ENCODE measurements around the gene FCMR.

FCMR gene

GRCh38 chr1:206908038-206908437, 13.7 kb downstream of the FCMR start:
- Histone ChIP-seq H3K36me3 (no peaks in the 10 kb centered on the region), H3K9me3 (no peaks in the 10 kb centered on the region), H3K27me3 (peaks cover 75% of the 10 kb centered on the region), H3K4me3 (ENCODE audit: low read depth in 1 of 2, low read length in 1 of 2) (no peak overlapping the region), H3K27ac (no peak overlapping the region), H3K4me1 (ENCODE audit: control insufficient read depth in 1 of 2, insufficient read depth in 1 of 2, low read depth in 1 of 2, low read length in 1 of 2) (peaks cover 0 to 13% of the 10 kb centered on the region in 2 experiments)
- no peak for TF ChIP-seq CTCF (IDR thresholded peaks at IDR 0.05)

GRCh38 chr1:206907304-206907991, 14.3 kb downstream of the FCMR start:
- Histone ChIP-seq H3K36me3 (no peaks in the 10 kb centered on the region), H3K4me1 (ENCODE audit: control insufficient read depth in 1 of 2, insufficient read depth in 1 of 2, low read depth in 1 of 2, low read length in 1 of 2) (peaks cover 0 to 12% of the 10 kb centered on the region in 2 experiments), H3K27ac (no peak overlapping the region)

GRCh38 chr1:206905295-206906164, 16.2 kb downstream of the FCMR start:
- Histone ChIP-seq H3K4me3 (ENCODE audit: low read depth in 1 of 2, low read length in 1 of 2) (no peak overlapping the region), H3K9me3 (no peaks in the 10 kb centered on the region), H3K36me3 (no peaks in the 10 kb centered on the region), H3K27me3 (peaks cover 64% of the 10 kb centered on the region), H3K4me1 (ENCODE audit: control insufficient read depth in 1 of 2, insufficient read depth in 1 of 2, low read depth in 1 of 2, low read length in 1 of 2) (peaks cover 0 to 9% of the 10 kb centered on the region in 2 experiments), H3K27ac (no peak overlapping the region)
- TF ChIP-seq CTCF (IDR thresholded peaks at IDR 0.05): no peak

More at GRCh38 chr1:206907304-206907991, 14.3 kb downstream of the FCMR start:
- TF ChIP-seq CTCF (IDR thresholded peaks at IDR 0.05): no peak
- H3K27me3 ChIP-seq: peaks cover 69% of the 10 kb centered on the region
- H3K9me3 ChIP-seq: no peaks in the 10 kb centered on the region
- no peak overlapping the region for H3K4me3 ChIP-seq (ENCODE audit: low read depth in 1 of 2, low read length in 1 of 2)

- TF ChIP-seq CTCF (IDR thresholded peaks at IDR 0.05): no peak
- peaks cover 0 to 6% of the 10 kb centered on the region in 2 experiments for H3K4me1 ChIP-seq (ENCODE audit: control insufficient read depth in 1 of 2, insufficient read depth in 1 of 2, low read depth in 1 of 2, low read length in 1 of 2)
- no peak overlapping the region for H3K27ac ChIP-seq
- peaks cover 55% of the 10 kb centered on the region for H3K27me3 ChIP-seq
- no peaks in the 10 kb centered on the region for H3K9me3 ChIP-seq
- no peak overlapping the region for H3K4me3 ChIP-seq (ENCODE audit: low read depth in 1 of 2, low read length in 1 of 2)
- H3K36me3 ChIP-seq: no peaks in the 10 kb centered on the region
Measured at GRCh38 chr1:206904423-206905142, 17.2 kb downstream of the FCMR start.

- Histone ChIP-seq H3K36me3 (no peaks in the 10 kb centered on the region), H3K27me3 (peaks cover 46% of the 10 kb centered on the region), H3K9me3 (no peaks in the 10 kb centered on the region), H3K27ac (no peak overlapping the region), H3K4me3 (ENCODE audit: low read depth in 1 of 2, low read length in 1 of 2) (no peak overlapping the region), H3K4me1 (ENCODE audit: control insufficient read depth in 1 of 2, insufficient read depth in 1 of 2, low read depth in 1 of 2, low read length in 1 of 2) (no peaks in the 10 kb centered on the region)
- TF ChIP-seq CTCF (IDR thresholded peaks at IDR 0.05): no peak
Measured at GRCh38 chr1:206903687-206904086, 18.1 kb downstream of the FCMR start.

Data from neutrophil (primary cell).